KBM-7 (cell line): ENCODE measurements around the gene TGFB1.

Source experiments
- DNase-seq: peaks from one replicate; pipeline ENCODE4 v3.0.0-alpha.2; 2015
- in situ Hi-C: fragments of 300-500 bp; cut with MboI; formaldehyde crosslinking; loops from 2 replicates; pipeline ENCODE4 v1.14.3; 2020; ENCODE audit warnings: low sequenced_read_pairs, low pct_unique_long_range_greater_than_20kb, mixed read lengths

TGFB1 gene

DNA sequence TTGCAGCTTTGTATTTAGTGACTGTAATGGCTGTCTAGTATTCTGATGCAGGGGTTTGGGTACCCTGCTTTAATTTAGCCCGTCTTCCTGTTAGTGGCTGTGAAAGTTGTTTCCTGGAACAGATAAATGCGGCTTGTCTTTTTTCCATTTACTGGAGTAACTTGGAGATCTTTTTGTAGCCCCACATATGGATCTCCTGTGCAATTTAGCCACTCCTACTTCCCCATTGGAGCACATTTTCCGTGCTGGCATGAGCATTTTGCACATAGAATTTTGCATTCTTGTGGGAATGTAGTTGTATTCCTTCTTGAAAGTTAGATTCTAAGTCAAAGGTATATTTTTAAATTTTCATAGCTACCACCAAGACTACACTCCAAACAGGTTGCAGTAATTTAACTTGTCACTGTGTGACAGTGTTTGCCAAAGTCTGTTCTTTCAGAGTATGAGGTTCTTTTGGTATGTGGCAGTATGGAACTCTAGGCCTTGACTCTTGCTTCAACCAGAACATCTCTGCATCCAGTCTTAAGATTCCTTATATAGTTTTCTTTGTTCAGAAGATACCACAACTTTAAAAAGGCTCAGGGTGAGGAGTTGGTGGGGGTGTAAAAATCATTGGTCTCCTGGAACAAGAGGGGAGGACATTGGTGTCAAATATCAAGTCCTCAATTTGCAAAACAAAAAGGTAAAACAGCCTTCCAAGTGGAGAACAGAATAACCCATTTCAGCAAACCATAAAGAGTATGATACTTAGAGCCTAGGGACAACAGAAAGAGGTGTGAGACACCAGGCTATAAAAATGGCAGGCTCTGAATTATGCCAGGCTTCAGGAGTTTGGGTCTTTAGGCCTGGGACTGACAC is 64.8 kb downstream of the TGFB1 start:
- DNase-seq: no peak
- in situ Hi-C loops: no loop called here
